Nephron (organoid): ENCODE results near the gene MICAL3.
A peak's percentile ranks its signal among the peaks of the same experiment; 100 is the strongest.

Experiments
- H3K27ac Mint-ChIP-seq, 3 experiments: 2 replicates each; pipeline ENCODE4 v1.8.0; 2020; ENCODE audit warnings: mixed read lengths in 3 of 3, mild to moderate bottlenecking in 2 of 3, moderate library complexity in 1 of 3
- H3K27me3 Mint-ChIP-seq: 2 replicates; pipeline ENCODE4 v1.8.0; 2021; ENCODE audit warnings: low read depth, mild to moderate bottlenecking, moderate library complexity, mixed read lengths
- H3K36me3 Mint-ChIP-seq: 2 replicates; pipeline ENCODE4 v1.8.0; 2020; ENCODE audit warnings: low read depth, mixed read lengths
- H3K4me1 Mint-ChIP-seq: 2 replicates; pipeline ENCODE4 v1.8.0; 2020; ENCODE audit warnings: mixed read lengths
- H3K4me3 Mint-ChIP-seq, 3 experiments: 2 replicates each; pipeline ENCODE4 v1.8.0; 2020; ENCODE audit warnings: mild to moderate bottlenecking in 3 of 3, mixed read lengths in 3 of 3, moderate library complexity in 2 of 3
- H3K9me3 Mint-ChIP-seq: 2 replicates; pipeline ENCODE4 v1.8.0; 2020; ENCODE audit warnings: mixed read lengths
- TF ChIP-seq, protein P1 (sequence below), 3 experiments: fragments of 200-600 bp; sonication (generic); IDR thresholded peaks; one replicate each; pipeline ENCODE4 v1.5.0; 2021; ENCODE audit warnings: antibody characterized with exemption in 3 of 3; ENCODE audit not compliant: unreplicated experiment in 3 of 3

MICAL3 gene

DNA sequence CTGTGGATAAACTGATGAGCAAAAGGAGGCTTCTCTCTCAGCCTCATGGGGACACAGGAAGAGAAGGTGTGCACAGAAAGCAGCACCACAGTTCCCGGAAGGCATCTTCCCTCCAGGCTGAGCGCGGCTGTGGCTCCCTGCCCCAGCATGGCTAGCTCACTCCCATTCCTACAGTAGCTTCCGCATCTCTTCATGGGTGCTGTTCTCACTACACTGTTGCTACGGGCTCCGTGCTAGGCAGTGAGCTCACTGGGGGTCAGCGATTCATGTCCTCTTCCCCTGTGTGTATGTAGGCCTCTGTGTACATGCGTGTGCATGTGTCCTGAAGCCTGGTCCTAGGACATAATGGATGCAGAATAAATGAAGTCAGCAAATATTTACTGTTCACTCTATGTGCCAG is 64.3 kb downstream of the MICAL3 start:
- no peak overlapping the region for H3K4me3 Mint-ChIP-seq
- H3K9me3 Mint-ChIP-seq = no peaks in the 10 kb centered on the region
- no peaks in the 10 kb centered on the region for H3K27me3 Mint-ChIP-seq
- peaks cover 66% of the 10 kb centered on the region for H3K4me1 Mint-ChIP-seq
- H3K27ac Mint-ChIP-seq = peak overlapping the region; percentile 6 to 73 (median 59)
- no peaks in the 10 kb centered on the region for H3K36me3 Mint-ChIP-seq
- TF ChIP-seq, protein P1, sequence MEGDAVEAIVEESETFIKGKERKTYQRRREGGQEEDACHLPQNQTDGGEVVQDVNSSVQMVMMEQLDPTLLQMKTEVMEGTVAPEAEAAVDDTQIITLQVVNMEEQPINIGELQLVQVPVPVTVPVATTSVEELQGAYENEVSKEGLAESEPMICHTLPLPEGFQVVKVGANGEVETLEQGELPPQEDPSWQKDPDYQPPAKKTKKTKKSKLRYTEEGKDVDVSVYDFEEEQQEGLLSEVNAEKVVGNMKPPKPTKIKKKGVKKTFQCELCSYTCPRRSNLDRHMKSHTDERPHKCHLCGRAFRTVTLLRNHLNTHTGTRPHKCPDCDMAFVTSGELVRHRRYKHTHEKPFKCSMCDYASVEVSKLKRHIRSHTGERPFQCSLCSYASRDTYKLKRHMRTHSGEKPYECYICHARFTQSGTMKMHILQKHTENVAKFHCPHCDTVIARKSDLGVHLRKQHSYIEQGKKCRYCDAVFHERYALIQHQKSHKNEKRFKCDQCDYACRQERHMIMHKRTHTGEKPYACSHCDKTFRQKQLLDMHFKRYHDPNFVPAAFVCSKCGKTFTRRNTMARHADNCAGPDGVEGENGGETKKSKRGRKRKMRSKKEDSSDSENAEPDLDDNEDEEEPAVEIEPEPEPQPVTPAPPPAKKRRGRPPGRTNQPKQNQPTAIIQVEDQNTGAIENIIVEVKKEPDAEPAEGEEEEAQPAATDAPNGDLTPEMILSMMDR (IDR thresholded peaks at IDR 0.05; ENCODE audit: unreplicated experiment in 3 of 3) = no peak

DNA sequence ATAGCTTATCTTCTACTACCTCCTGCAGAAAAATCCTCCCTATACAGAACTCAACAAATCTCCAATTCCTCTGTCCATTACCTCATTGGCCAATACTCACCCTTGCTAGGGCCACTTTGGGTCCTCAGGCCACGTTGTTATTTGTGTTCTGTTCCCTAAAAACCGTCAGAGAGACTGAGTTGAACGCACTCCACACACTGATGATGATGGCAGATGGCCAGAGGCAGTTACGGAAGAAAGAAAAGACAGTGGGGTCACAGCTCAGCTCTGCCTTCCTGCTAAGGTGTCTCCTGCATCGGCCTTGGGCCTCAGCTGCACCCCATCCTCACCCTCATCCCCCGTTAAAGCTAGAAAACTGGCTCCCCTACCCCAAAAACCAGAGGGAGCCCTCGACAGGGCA is 66.2 kb downstream of the MICAL3 start:
- Mint-ChIP-seq H3K4me3 (no peak overlapping the region), H3K27me3 (no peaks in the 10 kb centered on the region), H3K36me3 (no peaks in the 10 kb centered on the region), H3K9me3 (no peaks in the 10 kb centered on the region), H3K27ac (peak overlapping the region; percentile 29 to 78 (median 77)), H3K4me1 (peaks cover 66% of the 10 kb centered on the region)
- TF ChIP-seq, protein P1 (IDR thresholded peaks at IDR 0.05; ENCODE audit: unreplicated experiment in 3 of 3) = no peak

DNA sequence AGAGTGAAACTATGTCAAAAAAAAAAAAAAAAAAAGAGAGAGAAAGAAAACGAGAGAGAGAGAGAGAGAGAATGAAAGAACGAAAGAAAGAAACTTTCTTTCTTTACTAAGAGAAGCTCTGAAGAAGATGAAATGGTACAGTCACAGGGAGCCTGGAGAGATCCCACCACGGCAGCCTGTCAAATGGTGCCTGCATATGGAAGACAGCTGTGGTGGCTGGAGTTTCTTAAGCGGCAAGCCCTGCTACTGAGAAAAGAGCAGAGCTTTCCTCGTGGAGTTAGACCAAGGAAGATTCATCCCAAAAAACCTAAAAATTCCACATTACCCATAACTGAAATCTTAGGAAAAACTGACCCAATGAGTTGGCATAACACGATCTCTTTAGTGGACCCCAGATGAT is 66.7 kb downstream of the MICAL3 start:
- H3K9me3 Mint-ChIP-seq = no peaks in the 10 kb centered on the region

DNA sequence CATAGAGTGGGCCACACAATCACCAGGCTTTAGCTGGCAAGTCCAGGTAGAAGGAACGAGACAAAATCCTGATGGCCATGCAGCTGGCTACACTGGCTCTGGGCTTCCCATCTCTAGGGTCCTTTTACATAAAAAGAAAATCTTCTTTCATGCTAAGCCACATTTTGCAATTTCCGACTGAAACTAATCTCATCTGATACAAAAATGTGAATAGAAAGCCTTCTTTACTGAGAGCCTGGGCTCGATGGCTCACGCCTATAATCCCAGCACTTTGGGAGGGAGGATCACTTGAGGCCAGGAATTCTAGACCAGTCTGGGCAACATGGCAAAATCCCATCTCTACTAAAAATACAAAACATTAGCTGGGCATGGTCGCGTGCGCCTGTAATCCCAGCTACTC is 67.2 kb downstream of the MICAL3 start:
- Mint-ChIP-seq H3K4me3 (peak overlapping the region in 1 of 3 experiments; percentile 14), H3K27me3 (no peaks in the 10 kb centered on the region), H3K27ac (peak overlapping the region in 2 of 3 experiments; percentile 29 to 77)

More for the DNA sequence above, 66.7 kb downstream of the MICAL3 start:
- no peaks in the 10 kb centered on the region for H3K36me3 Mint-ChIP-seq
- peak overlapping the region in 1 of 3 experiments; percentile 14 for H3K4me3 Mint-ChIP-seq
- H3K4me1 Mint-ChIP-seq = peaks cover 70% of the 10 kb centered on the region
- TF ChIP-seq, protein P1 (IDR thresholded peaks at IDR 0.05; ENCODE audit: unreplicated experiment in 3 of 3) = no peak
- peak overlapping the region; percentile 29 to 78 (median 77) for H3K27ac Mint-ChIP-seq
- H3K27me3 Mint-ChIP-seq = no peaks in the 10 kb centered on the region

DNA sequence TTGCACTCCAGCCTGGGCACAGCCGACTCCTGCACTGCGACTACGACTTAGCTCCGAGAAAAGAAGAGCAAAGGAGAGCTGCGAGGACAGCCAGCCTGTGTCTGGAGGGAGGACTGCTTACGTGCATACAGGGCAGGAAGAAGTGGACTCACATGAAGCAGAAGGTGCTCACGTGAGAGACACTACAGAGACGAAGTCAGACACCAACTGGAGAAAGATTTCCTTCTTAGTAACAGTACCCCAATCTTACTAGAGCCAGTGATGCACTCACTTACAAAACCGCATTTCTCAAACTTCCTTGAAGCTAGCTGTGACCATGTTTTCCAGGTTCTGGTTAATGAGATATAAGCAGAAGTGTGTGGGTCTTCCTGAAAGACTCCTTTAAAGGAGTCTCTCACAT is 67.7 kb downstream of the MICAL3 start:
- TF ChIP-seq, protein P1 (IDR thresholded peaks at IDR 0.05; ENCODE audit: unreplicated experiment in 3 of 3) = no peak
- no peak overlapping the region for H3K4me3 Mint-ChIP-seq
- H3K27ac Mint-ChIP-seq = peak overlapping the region in 1 of 3 experiments; percentile 79
- no peaks in the 10 kb centered on the region for H3K9me3 Mint-ChIP-seq
- no peaks in the 10 kb centered on the region for H3K36me3 Mint-ChIP-seq
- H3K4me1 Mint-ChIP-seq = peaks cover 70% of the 10 kb centered on the region
- H3K27me3 Mint-ChIP-seq = no peaks in the 10 kb centered on the region

More for the DNA sequence above, 67.2 kb downstream of the MICAL3 start:
- Mint-ChIP-seq H3K36me3 (no peaks in the 10 kb centered on the region), H3K9me3 (no peaks in the 10 kb centered on the region), H3K4me1 (peaks cover 74% of the 10 kb centered on the region)
- TF ChIP-seq, protein P1 (IDR thresholded peaks at IDR 0.05; ENCODE audit: unreplicated experiment in 3 of 3) = no peak

DNA sequence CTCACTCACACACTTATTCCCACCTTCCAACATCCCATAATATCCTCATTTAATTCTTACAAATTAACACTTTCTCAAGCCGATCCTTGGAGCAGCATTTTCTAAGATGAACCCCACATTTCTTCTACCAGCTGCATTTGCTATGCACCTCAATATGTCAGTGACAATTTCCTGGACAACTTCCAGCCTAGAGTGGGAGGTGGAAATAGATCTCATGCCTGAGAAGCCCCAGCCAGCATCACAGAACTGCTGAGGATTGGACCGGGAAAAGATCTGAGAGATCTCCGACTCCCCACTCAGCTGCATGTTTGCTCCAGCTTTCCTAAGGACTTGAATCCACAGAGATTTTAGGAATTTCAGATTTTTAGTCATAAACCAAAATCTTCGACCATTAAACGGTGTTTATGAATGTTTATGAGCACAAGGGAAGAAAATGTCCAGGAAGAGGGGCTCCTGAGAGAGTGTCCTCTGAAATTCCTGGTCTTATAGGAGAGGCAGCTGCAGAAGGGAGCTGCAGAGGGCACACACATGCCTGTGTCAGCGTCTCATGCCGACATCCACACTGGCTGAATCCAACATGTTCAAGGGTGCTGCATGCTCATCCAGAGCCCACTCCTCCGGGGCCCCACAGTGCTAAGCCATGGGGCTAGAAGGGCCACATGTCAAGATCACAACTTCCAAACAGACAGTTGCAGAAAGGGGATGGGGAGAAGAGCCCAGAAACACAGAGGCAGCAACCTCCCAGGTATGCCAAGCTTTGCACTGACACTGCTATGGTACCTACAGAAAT is 68.6 kb downstream of the MICAL3 start:
- H3K4me3 Mint-ChIP-seq = peak overlapping the region in 1 of 3 experiments; percentile 57
- H3K27me3 Mint-ChIP-seq = no peaks in the 10 kb centered on the region
- H3K4me1 Mint-ChIP-seq = peaks cover 72% of the 10 kb centered on the region
- H3K27ac Mint-ChIP-seq = peak overlapping the region; percentile 65 to 81 (median 79)
- no peaks in the 10 kb centered on the region for H3K9me3 Mint-ChIP-seq
- TF ChIP-seq, protein P1 (IDR thresholded peaks at IDR 0.05; ENCODE audit: unreplicated experiment in 3 of 3) = no peak
- no peaks in the 10 kb centered on the region for H3K36me3 Mint-ChIP-seq
